HUES48 (cell line): Measurements from ENCODE around the gene VEGFA.

ENCODE experiments used
- H3K27ac ChIP-seq: one replicate; pipeline ENCODE4 v1.7.0; 2013; ENCODE audit warnings: low read depth, low read length, inconsistent platforms
- H3K27me3 ChIP-seq: 2 replicates; pipeline ENCODE4 v1.6.1; 2013; ENCODE audit warnings: mild to moderate bottlenecking, low read length; ENCODE audit not compliant: control insufficient read depth, insufficient read depth
- H3K36me3 ChIP-seq: 2 replicates; pipeline ENCODE4 v1.6.1; 2013; ENCODE audit warnings: low read length; ENCODE audit not compliant: control insufficient read depth, insufficient read depth
- H3K4me1 ChIP-seq: 2 replicates; pipeline ENCODE4 v1.6.1; 2013; ENCODE audit warnings: mild to moderate bottlenecking, low read length; ENCODE audit not compliant: control insufficient read depth, insufficient read depth
- H3K4me3 ChIP-seq: 2 replicates; pipeline ENCODE4 v1.5.1; 2013; ENCODE audit warnings: mild to moderate bottlenecking, low read depth, low read length
- H3K9ac ChIP-seq: 2 replicates; pipeline ENCODE4 v1.6.1; 2013; ENCODE audit warnings: mild to moderate bottlenecking, low read depth, low read length, moderate library complexity
- H3K9me3 ChIP-seq: 2 replicates; pipeline ENCODE4 v1.6.1; 2013; ENCODE audit warnings: low read length; ENCODE audit not compliant: control insufficient read depth, insufficient read depth

Gene VEGFA

GRCh38 chr6:43795421-43795820, 25.4 kb downstream of the VEGFA start:
- no peaks in the 10 kb centered on the region for H3K36me3 ChIP-seq
- no peaks in the 10 kb centered on the region for H3K27me3 ChIP-seq
- H3K4me3 ChIP-seq = no peak overlapping the region

GRCh38 chr6:43796168-43796567, 26.2 kb downstream of the VEGFA start:
- no peaks in the 10 kb centered on the region for H3K27me3 ChIP-seq
- no peaks in the 10 kb centered on the region for H3K9me3 ChIP-seq
- H3K9ac ChIP-seq = no peak overlapping the region
- no peak overlapping the region for H3K4me3 ChIP-seq
- H3K27ac ChIP-seq = no peak overlapping the region
- H3K36me3 ChIP-seq = no peaks in the 10 kb centered on the region
- no peaks in the 10 kb centered on the region for H3K4me1 ChIP-seq

More at GRCh38 chr6:43795421-43795820, 25.4 kb downstream of the VEGFA start:
- no peak overlapping the region for H3K9ac ChIP-seq
- H3K9me3 ChIP-seq = no peaks in the 10 kb centered on the region
- H3K4me1 ChIP-seq = no peaks in the 10 kb centered on the region
- no peak overlapping the region for H3K27ac ChIP-seq

- H3K36me3 ChIP-seq = no peaks in the 10 kb centered on the region
- H3K4me3 ChIP-seq = no peak overlapping the region
- H3K27ac ChIP-seq = no peak overlapping the region
- H3K4me1 ChIP-seq = no peaks in the 10 kb centered on the region
- H3K9ac ChIP-seq = no peak overlapping the region
- no peaks in the 10 kb centered on the region for H3K9me3 ChIP-seq
- H3K27me3 ChIP-seq = no peaks in the 10 kb centered on the region
Observed at GRCh38 chr6:43796903-43797890, 27.2 kb downstream of the VEGFA start.

- H3K9me3 ChIP-seq = no peaks in the 10 kb centered on the region
- H3K9ac ChIP-seq = no peak overlapping the region
- no peaks in the 10 kb centered on the region for H3K4me1 ChIP-seq
- no peaks in the 10 kb centered on the region for H3K36me3 ChIP-seq
- no peak overlapping the region for H3K4me3 ChIP-seq
- no peak overlapping the region for H3K27ac ChIP-seq
- H3K27me3 ChIP-seq = no peaks in the 10 kb centered on the region
Observed at GRCh38 chr6:43797919-43798318, 27.9 kb downstream of the VEGFA start.

GRCh38 chr6:43798688-43799444, 28.9 kb downstream of the VEGFA start:
- H3K27ac ChIP-seq = no peak overlapping the region
- no peak overlapping the region for H3K9ac ChIP-seq
- H3K36me3 ChIP-seq = no peaks in the 10 kb centered on the region
- no peaks in the 10 kb centered on the region for H3K4me1 ChIP-seq
- no peak overlapping the region for H3K4me3 ChIP-seq
- H3K9me3 ChIP-seq = no peaks in the 10 kb centered on the region
- H3K27me3 ChIP-seq = no peaks in the 10 kb centered on the region

GRCh38 chr6:43799551-43800297, 29.7 kb downstream of the VEGFA start:
- no peaks in the 10 kb centered on the region for H3K9me3 ChIP-seq
- H3K4me3 ChIP-seq = no peak overlapping the region
- H3K9ac ChIP-seq = no peak overlapping the region
- H3K27me3 ChIP-seq = no peaks in the 10 kb centered on the region
- H3K36me3 ChIP-seq = no peaks in the 10 kb centered on the region
- no peak overlapping the region for H3K27ac ChIP-seq
- no peaks in the 10 kb centered on the region for H3K4me1 ChIP-seq

- H3K36me3 ChIP-seq = no peaks in the 10 kb centered on the region
- no peaks in the 10 kb centered on the region for H3K27me3 ChIP-seq
- no peak overlapping the region for H3K27ac ChIP-seq
- no peak overlapping the region for H3K9ac ChIP-seq
- no peak overlapping the region for H3K4me3 ChIP-seq
- no peaks in the 10 kb centered on the region for H3K4me1 ChIP-seq
- H3K9me3 ChIP-seq = no peaks in the 10 kb centered on the region
Observed at GRCh38 chr6:43800298-43800623, 30.2 kb downstream of the VEGFA start.

GRCh38 chr6:43800746-43801494, 30.9 kb downstream of the VEGFA start:
- Histone ChIP-seq H3K9me3 (no peaks in the 10 kb centered on the region), H3K4me1 (no peaks in the 10 kb centered on the region), H3K27ac (no peak overlapping the region), H3K4me3 (no peak overlapping the region), H3K36me3 (no peaks in the 10 kb centered on the region), H3K27me3 (no peaks in the 10 kb centered on the region), H3K9ac (no peak overlapping the region)

GRCh38 chr6:43801495-43802181, 31.6 kb downstream of the VEGFA start:
- Histone ChIP-seq H3K27ac (no peak overlapping the region), H3K9me3 (no peaks in the 10 kb centered on the region), H3K4me3 (no peak overlapping the region), H3K36me3 (no peaks in the 10 kb centered on the region), H3K4me1 (no peaks in the 10 kb centered on the region), H3K27me3 (no peaks in the 10 kb centered on the region), H3K9ac (no peak overlapping the region)
